Cardiac fibroblast (primary cell): ENCODE data around the gene LBX2.
"Not testable (repeated sequence)": the region's sequence is repeated elsewhere in the genome, so short reads cannot be mapped to it uniquely, and the experiment has no call there.

Experiments used
- DNase-seq, 2 donors: peaks; one replicate each; pipeline versions ENCODE4 v3.0.0 to v3.0.0-alpha.2; 2010; ENCODE audit warnings: low read depth in 2 of 2
- H3K4me3 ChIP-seq, 2 donors: replicated peaks in 1 of 2; 1 replicate in 1 of 2; 2 replicates in 1 of 2; pipeline ENCODE4 v1.5.1; 2011; ENCODE audit warnings: low read depth in 2 of 2, low read length in 2 of 2, mild to moderate bottlenecking in 2 of 2, moderate library complexity in 1 of 2
- TF ChIP-seq, protein P1 (sequence below): IDR thresholded peaks from one replicate; pipeline ENCODE4 v1.5.1; 2011; ENCODE audit warnings: low read depth, mild to moderate bottlenecking, low read length, inconsistent platforms

The LBX2 gene

DNA sequence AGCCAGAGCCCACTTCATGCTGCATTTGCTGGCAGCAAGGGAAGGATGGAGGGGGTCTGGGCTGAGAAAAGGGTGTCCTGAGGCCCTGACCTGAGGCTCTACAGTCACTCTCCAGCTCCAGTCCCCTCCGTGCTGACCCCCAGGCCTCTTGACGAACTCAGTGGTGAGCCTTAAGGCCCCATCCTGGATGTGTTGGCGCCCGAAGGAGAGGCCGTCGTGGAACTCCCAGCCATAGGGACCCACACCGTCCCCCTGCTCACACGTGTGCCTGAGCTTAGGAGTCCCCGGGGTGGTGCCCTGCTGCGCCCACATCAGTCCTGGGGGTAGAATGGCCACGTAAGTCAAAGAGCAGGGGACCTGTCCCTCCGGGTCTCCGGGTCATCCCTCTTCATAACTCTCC is 35.0 kb downstream of the LBX2 start:
- peak in 1 of 2 donors; percentile 20 for DNase-seq
- H3K4me3 ChIP-seq: peak overlapping the region; percentile 86 to 88
- TF ChIP-seq, protein P1, sequence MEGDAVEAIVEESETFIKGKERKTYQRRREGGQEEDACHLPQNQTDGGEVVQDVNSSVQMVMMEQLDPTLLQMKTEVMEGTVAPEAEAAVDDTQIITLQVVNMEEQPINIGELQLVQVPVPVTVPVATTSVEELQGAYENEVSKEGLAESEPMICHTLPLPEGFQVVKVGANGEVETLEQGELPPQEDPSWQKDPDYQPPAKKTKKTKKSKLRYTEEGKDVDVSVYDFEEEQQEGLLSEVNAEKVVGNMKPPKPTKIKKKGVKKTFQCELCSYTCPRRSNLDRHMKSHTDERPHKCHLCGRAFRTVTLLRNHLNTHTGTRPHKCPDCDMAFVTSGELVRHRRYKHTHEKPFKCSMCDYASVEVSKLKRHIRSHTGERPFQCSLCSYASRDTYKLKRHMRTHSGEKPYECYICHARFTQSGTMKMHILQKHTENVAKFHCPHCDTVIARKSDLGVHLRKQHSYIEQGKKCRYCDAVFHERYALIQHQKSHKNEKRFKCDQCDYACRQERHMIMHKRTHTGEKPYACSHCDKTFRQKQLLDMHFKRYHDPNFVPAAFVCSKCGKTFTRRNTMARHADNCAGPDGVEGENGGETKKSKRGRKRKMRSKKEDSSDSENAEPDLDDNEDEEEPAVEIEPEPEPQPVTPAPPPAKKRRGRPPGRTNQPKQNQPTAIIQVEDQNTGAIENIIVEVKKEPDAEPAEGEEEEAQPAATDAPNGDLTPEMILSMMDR: no peak

DNA sequence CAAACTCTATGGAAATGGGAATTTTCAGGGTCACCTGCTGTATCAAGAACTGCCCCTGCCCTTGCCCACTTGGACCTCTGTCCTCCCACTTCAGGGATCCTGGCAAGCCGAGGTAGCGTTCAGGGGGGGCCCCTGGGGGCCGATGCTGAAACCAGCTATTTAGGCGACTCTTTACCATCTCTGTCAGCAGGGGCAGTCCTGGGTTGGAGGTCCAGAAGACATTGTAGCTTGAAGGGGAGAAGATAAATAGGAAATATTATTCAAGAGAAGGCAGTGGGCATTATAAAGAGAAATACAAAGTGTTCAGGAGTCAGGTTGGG is 36.7 kb downstream of the LBX2 start:
- DNase-seq: no peak
- H3K4me3 ChIP-seq: no peak overlapping the region
- TF ChIP-seq, protein P1: no peak

DNA sequence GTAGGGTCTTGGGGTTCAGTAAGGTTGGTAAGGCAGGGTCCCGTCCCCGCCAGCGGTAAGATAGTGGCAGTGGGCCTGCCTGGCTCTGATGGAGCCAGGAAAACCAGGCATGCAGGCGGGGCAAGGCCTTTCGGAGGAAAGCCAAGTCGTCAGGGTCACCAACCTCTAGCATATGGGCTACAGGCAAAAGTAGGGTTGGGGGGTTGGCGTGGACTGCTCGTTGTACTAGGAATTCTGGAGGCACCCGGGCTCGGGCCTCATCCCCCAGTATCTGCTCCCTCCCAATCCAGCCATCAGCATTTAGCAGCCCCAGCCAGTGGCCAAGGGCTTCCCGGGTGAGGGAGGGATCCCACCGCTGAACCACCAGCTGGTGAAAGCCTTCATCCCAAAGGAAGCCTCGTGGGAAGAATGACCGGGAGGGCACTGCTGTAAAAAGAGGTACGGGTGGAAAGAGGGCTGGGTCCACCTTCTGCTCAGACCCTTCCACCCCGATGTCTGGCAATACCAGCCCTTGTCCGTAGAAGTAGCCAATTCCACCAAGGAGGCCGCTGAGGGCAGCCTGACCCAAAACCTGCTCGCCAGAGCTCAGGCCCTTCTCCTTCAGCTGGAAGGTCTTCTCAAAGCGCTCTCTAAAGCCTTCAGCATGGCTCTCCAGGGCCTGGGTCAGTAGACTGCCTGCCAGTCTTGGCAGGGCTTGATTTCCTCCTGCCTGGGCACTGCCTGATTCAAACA is 37.2 kb downstream of the LBX2 start:
- TF ChIP-seq, protein P1: no peak
- DNase-seq: no peak
- no peak overlapping the region for H3K4me3 ChIP-seq

DNA sequence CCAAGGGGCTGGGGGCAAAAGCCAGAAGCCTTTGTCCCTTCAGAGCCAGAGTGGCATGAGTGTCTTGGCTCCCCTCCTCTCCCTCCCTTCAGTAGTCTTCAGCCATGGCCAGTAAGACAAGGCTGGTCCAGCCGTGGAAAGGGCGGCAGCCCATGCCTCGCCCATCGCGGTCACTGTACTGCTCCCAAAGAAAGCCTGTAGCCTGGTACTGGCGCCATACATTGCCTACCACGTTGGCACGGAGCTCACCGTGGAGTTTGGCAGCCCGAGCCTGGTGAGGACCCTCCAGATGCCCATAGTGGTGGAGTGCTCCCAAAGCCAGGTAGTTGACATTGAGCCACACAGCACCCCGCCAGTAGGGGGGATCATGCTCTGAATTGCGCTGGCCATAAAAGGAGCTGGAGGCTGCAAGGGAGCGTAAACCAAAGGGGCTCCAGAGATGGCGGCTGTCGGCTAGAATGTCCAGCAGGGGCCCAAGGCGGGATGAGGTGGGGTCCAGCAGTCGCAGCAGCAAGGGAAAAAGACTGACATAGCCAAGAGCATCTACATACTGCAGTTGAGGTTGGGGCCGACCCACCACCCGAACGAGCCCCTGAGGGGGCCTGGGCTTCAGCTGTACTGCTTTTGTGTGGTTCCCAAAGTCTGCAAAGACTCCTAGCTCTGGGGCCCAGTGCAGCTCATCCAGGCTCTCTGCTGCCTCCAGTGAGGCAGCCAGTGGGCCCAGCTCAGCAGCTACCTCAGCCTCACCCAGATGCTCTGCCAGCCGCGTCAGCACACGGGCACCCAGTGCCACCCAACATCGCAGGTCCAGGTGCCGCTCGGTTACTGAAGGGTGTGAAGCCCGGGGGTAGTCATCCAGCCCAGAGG is 38.0 kb downstream of the LBX2 start:
- H3K4me3 ChIP-seq: no peak overlapping the region
- TF ChIP-seq, protein P1: peak; percentile 4
- DNase-seq: peak in 1 of 2 donors; percentile 11

DNA sequence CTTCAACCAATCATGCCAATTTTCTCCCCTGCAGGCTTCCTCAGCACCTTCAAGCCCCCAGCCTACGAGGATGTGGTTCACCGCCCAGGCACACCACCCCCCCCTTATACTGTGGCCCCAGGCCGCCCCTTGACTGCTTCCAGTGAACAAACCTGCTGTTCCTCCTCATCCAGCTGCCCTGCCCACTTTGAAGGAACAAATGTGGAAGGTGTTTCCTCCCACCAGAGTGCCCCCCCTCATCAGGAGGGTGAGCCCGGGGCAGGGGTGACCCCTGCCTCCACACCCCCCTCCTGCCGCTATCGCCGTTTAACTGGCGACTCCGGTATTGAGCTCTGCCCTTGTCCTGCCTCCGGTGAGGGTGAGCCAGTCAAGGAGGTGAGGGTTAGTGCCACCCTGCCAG is 39.2 kb downstream of the LBX2 start:
- DNase-seq: not testable (repeated sequence)

DNA sequence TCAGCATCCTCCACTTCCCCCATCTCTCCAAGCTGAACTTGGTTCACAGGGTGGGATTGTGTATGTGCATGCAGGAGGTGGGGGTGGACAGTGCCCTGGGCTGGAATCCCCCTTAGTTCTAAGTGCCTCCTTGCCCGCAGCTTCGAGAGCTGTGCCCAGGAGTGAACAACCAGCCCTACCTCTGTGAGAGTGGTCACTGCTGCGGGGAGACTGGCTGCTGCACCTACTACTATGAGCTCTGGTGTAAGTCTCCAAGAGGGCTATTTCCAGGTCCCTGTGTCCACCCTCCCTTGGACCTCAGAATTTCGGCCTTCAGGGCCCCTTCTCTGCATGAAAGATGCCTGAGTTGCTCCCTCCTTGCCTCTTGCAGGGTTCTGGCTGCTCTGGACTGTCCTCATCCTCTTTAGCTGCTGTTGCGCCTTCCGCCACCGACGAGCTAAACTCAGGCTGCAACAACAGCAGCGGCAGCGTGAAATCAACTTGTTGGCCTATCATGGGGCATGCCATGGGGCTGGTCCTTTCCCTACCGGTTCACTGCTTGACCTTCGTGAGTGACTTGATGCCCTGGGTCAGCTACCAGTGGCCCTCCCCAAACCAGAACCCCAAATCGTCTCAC is 39.8 kb downstream of the LBX2 start:
- DNase-seq: peak in 1 of 2 donors; percentile 13
- peak overlapping the region; percentile 5 to 86 for H3K4me3 ChIP-seq

More for the DNA sequence above, 39.2 kb downstream of the LBX2 start:
- H3K4me3 ChIP-seq: not testable (repeated sequence)

DNA sequence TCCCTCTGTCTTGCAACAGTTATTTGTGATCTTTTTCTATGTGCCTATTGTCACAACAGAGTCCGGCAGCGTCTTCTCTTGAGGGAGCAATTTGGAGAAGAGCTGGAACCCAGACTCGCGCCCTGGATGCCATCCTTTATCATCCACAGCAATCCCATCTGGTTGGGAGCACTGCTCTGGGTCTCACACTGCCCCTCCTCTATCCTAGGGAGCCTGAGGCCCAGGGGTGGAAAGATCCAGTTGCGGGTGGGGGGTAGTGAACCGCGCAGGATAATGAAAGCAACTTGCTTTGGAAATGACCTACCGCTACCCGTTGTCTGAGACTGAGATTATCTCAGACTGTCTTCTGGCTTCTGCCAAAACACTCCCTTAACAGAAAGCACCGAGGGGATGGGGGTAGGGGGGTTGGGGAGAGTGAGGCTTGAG is 40.5 kb downstream of the LBX2 start:
- peak overlapping the region; percentile 86 to 90 for H3K4me3 ChIP-seq
- TF ChIP-seq, protein P1: no peak
- peak; percentile 14 to 16 for DNase-seq
